Body of pancreas (tissue), 4 donors: ENCODE results near the gene GUF1.

Experiments used
- CTCF ChIP-seq, 7 experiments: fragments of 450-650 bp in 4 of 7; fragments of 200-600 bp in 3 of 7; sonication (generic) in 3 of 7; IDR thresholded peaks; one replicate each; pipeline ENCODE4 v1.5.1; 2016 to 2019; ENCODE audit warnings: antibody characterized with exemption in 7 of 7
- POLR2A ChIP-seq, 3 donors: fragments of 450-650 bp; IDR thresholded peaks; one replicate each; pipeline ENCODE4 v1.6.1; 2016; ENCODE audit warnings: antibody characterized with exemption in 3 of 3, mild to moderate bottlenecking in 2 of 3

DNA sequence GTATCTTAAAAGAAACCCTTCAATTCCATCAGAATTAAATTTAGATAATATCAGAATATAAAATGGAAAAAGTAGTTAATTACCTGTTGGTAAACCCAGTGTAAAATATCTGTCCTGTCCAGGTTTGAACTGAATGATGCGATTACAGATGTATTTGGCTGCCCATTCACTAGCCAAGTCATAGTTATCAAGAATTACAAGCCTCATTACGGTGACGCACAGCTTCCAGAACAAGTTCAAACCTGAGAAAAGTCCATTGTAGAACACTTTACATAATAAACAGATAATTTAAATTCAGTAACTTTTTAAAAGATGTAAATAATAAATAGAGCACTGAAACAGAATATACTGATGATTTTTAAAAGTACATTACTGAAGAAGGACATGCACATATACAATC is 43.8 kb downstream of the GUF1 start:
- TF ChIP-seq POLR2A (IDR thresholded peaks at IDR 0.05) (no peak), CTCF (IDR thresholded peaks at IDR 0.05) (no peak)
